Neural cell (in vitro differentiated cells): Measurements from ENCODE around the gene FRMPD4. TPM values are rescaled to one million over a fixed set of nuclear protein-coding genes. Genes with fewer than 3 reads are reported as not detected.

ENCODE experiments used
- H2AFZ ChIP-seq: fragments of 200-600, 300-800 bp; sonication (generic), shearing (Covaris generic); 2 replicates; pipeline ENCODE4 v1.6.0; 2014; ENCODE audit warnings: low read depth, mild to moderate bottlenecking, antibody characterized with exemption, low read length, moderate library complexity
- H3F3A ChIP-seq: fragments of 200-600 bp; shearing (Covaris generic); 2 replicates; pipeline ENCODE4 v1.6.1; 2016; ENCODE audit warnings: mild to moderate bottlenecking, moderate library complexity, mixed read lengths, antibody characterized with exemption, low read length; ENCODE audit not compliant: insufficient read depth, poor library complexity, severe bottlenecking
- H3K27ac ChIP-seq: fragments of 200-600, 300-800 bp; sonication (generic), shearing (Covaris generic); 2 replicates; pipeline ENCODE4 v1.5.1; 2014; ENCODE audit warnings: mild to moderate bottlenecking, low read length, moderate library complexity
- H3K27me3 ChIP-seq: fragments of 300-800, 200-600 bp; sonication (generic), shearing (Covaris generic); 2 replicates; pipeline ENCODE4 v1.6.0; 2014; ENCODE audit warnings: mild to moderate bottlenecking, low read depth, low read length, moderate library complexity; ENCODE audit not compliant: insufficient read depth
- H3K36me3 ChIP-seq: fragments of 300-800, 200-600 bp; sonication (generic), shearing (Covaris generic); 2 replicates; pipeline ENCODE4 v1.5.1; 2014; ENCODE audit warnings: mild to moderate bottlenecking, antibody characterized with exemption, low read length, moderate library complexity; ENCODE audit not compliant: insufficient read depth
- H3K4me2 ChIP-seq: fragments of 300-800, 200-600 bp; sonication (generic), shearing (Covaris generic); 2 replicates; pipeline ENCODE4 v1.6.0; 2014; ENCODE audit warnings: mild to moderate bottlenecking, low read length
- H3K4me3 ChIP-seq: fragments of 300-800, 200-600 bp; sonication (generic), shearing (Covaris generic); 2 replicates; pipeline ENCODE4 v1.5.1; 2014; ENCODE audit warnings: mild to moderate bottlenecking, low read length, moderate library complexity
- H3K79me2 ChIP-seq: fragments of 200-600 bp; shearing (Covaris generic); replicated peaks from 2 replicates; pipeline ENCODE4 v1.6.0; 2014; ENCODE audit warnings: mild to moderate bottlenecking, low read length, moderate library complexity; ENCODE audit not compliant: insufficient read depth
- H3K9ac ChIP-seq: fragments of 300-800, 200-600 bp; sonication (generic), shearing (Covaris generic); 2 replicates; pipeline ENCODE4 v1.6.1; 2016; ENCODE audit warnings: mild to moderate bottlenecking, low read length, mixed read lengths
- H3K9me2 ChIP-seq: fragments of 200-600 bp; shearing (Covaris generic); 2 replicates; pipeline ENCODE4 v1.6.1; 2016; ENCODE audit warnings: mild to moderate bottlenecking, low read length, mixed read lengths; ENCODE audit not compliant: insufficient read depth
- H3K9me3 ChIP-seq: fragments of 200-600, 300-800 bp; sonication (generic), shearing (Covaris generic); 2 replicates; pipeline ENCODE4 v1.6.1; 2016; ENCODE audit warnings: mild to moderate bottlenecking, mixed run types, low read length, moderate library complexity, mixed read lengths
- H4K20me1 ChIP-seq: fragments of 200-600 bp; shearing (Covaris generic); 2 replicates; pipeline ENCODE4 v1.6.1; 2016; ENCODE audit warnings: mild to moderate bottlenecking, mixed run types; ENCODE audit not compliant: insufficient read depth
- CTCF ChIP-seq: fragments of 450-650 bp; IDR thresholded peaks from 2 replicates; pipeline ENCODE4 v1.5.1; 2014; ENCODE audit warnings: antibody characterized with exemption, mild to moderate bottlenecking, moderate library complexity; ENCODE audit not compliant: poor library complexity, severe bottlenecking
- EP300 ChIP-seq: fragments of 450-650 bp; conservative IDR thresholded peaks from 2 replicates; pipeline ENCODE4 v1.6.1; 2014; ENCODE audit warnings: antibody characterized with exemption, mild to moderate bottlenecking, moderate library complexity; ENCODE audit not compliant: poor library complexity, severe bottlenecking
- EZH2 ChIP-seq: fragments of 200-600, 300-800 bp; shearing (Covaris generic), sonication (generic); IDR thresholded peaks from 2 replicates; pipeline ENCODE4 v1.6.1; 2014; ENCODE audit warnings: antibody characterized with exemption, low read length, borderline replicate concordance, mild to moderate bottlenecking; ENCODE audit not compliant: insufficient read depth, poor library complexity, severe bottlenecking
- MXI1 ChIP-seq: fragments of 450-650 bp; conservative IDR thresholded peaks from 2 replicates; pipeline ENCODE4 v1.6.1; 2014; ENCODE audit warnings: antibody characterized with exemption, mild to moderate bottlenecking; ENCODE audit not compliant: poor library complexity, severe bottlenecking
- POLR2AphosphoS5 ChIP-seq: IDR thresholded peaks from 2 replicates; pipeline ENCODE4 v1.6.1; 2012
- RAD21 ChIP-seq: fragments of 450-650 bp; conservative IDR thresholded peaks from 2 replicates; pipeline ENCODE4 v1.6.1; 2014; ENCODE audit warnings: antibody characterized with exemption, mild to moderate bottlenecking, moderate library complexity
- REST ChIP-seq: IDR thresholded peaks from 2 replicates; pipeline ENCODE4 v1.6.1; 2012; ENCODE audit warnings: borderline replicate concordance
- SMC3 ChIP-seq: fragments of 450-650 bp; conservative IDR thresholded peaks from 2 replicates; pipeline ENCODE4 v1.6.1; 2014; ENCODE audit warnings: antibody characterized with exemption, mild to moderate bottlenecking, moderate library complexity; ENCODE audit not compliant: poor library complexity
- TAF1 ChIP-seq: IDR thresholded peaks from 2 replicates; pipeline ENCODE4 v1.6.1; 2012; ENCODE audit warnings: low read depth
- polyA plus RNA-seq: library from polyadenylated mRNA; depleted of rRNA; stranded (reverse); fragments of >200 nt; gene quantifications from 2 replicates; pipeline ENCODE4 v1.2.3, GENCODE V29; 2014

FRMPD4 gene
- polyA plus RNA-seq, 1 donor from 2014 or later = 1.2 TPM

GRCh38 chrX:12439416-12439815 lies 301.1 kb downstream of the FRMPD4 start:
- no peaks in the 10 kb centered on the region for H3K9me2 ChIP-seq
- H3K27me3 ChIP-seq = no peaks in the 10 kb centered on the region
- H3K4me3 ChIP-seq = no peak overlapping the region
- no peak overlapping the region for H2AFZ ChIP-seq
- H3K27ac ChIP-seq = no peak overlapping the region
- no peaks in the 10 kb centered on the region for H3K79me2 ChIP-seq
- H3F3A ChIP-seq = no peaks in the 10 kb centered on the region
- no peaks in the 10 kb centered on the region for H4K20me1 ChIP-seq
- H3K36me3 ChIP-seq = no peaks in the 10 kb centered on the region
- H3K9ac ChIP-seq = no peak overlapping the region
- no peak for TF ChIP-seq EZH2
- no peak for TF ChIP-seq REST
- no peak for TF ChIP-seq RAD21
- TF ChIP-seq MXI1 = no peak
- no peak for TF ChIP-seq POLR2AphosphoS5
- TF ChIP-seq SMC3 = no peak
- TF ChIP-seq CTCF = no peak
- TF ChIP-seq EP300 = no peak
- TF ChIP-seq TAF1 = no peak
- H3K4me2 ChIP-seq = no peak overlapping the region
- H3K9me3 ChIP-seq = no peaks in the 10 kb centered on the region

GRCh38 chrX:12440246-12440645 lies 302.0 kb downstream of the FRMPD4 start:
- Histone ChIP-seq H3K9me3 (no peaks in the 10 kb centered on the region), H3K4me2 (no peak overlapping the region), H2AFZ (no peak overlapping the region), H3K9ac (no peak overlapping the region), H3F3A (no peaks in the 10 kb centered on the region), H3K27me3 (no peaks in the 10 kb centered on the region), H3K27ac (no peak overlapping the region), H3K79me2 (no peaks in the 10 kb centered on the region), H3K4me3 (no peak overlapping the region), H4K20me1 (no peaks in the 10 kb centered on the region), H3K9me2 (no peaks in the 10 kb centered on the region), H3K36me3 (no peaks in the 10 kb centered on the region)
- no peak for TF ChIP-seq TAF1
- TF ChIP-seq SMC3 = no peak
- TF ChIP-seq CTCF = no peak
- TF ChIP-seq EZH2 = no peak
- TF ChIP-seq MXI1 = no peak
- TF ChIP-seq EP300 = no peak
- no peak for TF ChIP-seq RAD21
- TF ChIP-seq POLR2AphosphoS5 = no peak
- no peak for TF ChIP-seq REST
